Measurements from ENCODE around the gene ABCC1.

The ABCC1 gene

GRCh38 chr16:16021646-16021987 lies 72.2 kb downstream of the ABCC1 start:
- no peak for DNase-seq

GRCh38 chr16:16021988-16022682 lies 72.7 kb downstream of the ABCC1 start:
- no peak for DNase-seq

- no peak for DNase-seq
Measured at GRCh38 chr16:16022683-16023064, 73.3 kb downstream of the ABCC1 start.

- DNase-seq: peak; percentile 64
Measured at GRCh38 chr16:16025214-16025968, 76.0 kb downstream of the ABCC1 start.

GRCh38 chr16:16027728-16028310 lies 78.4 kb downstream of the ABCC1 start:
- DNase-seq: no peak

- DNase-seq: no peak
Measured at GRCh38 chr16:16028311-16028999, 79.0 kb downstream of the ABCC1 start.

DNA sequence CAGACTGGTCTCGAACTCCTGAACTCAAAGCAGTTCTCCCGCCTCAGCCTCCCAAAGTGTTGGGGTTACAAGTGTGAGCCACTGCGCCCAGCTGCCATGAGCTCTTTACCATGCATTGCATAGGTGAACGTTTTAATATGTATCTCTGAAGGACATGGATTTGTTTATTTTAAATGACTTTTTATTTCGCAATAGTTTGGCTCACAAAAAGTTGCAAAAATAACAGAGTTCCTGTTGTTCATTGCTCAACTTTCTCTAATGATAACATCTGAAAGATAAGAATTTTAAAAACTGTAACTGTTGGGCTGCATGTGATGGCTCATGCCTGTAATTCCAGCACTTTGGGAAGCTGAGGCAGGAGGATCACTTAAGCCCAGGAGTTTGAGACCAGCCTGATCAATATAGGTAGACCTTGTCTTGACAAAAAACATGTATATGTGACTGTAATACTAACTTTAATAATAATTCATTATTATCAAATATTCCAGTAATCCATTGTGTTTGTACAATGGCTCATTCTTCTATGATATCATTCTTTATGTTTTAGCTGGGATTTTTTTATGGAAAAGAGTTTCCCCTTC lies 80.1 kb downstream of the ABCC1 start:
- DNase-seq: no peak

- DNase-seq: no peak
Measured at GRCh38 chr16:16030449-16030848, 81.0 kb downstream of the ABCC1 start.

DNA sequence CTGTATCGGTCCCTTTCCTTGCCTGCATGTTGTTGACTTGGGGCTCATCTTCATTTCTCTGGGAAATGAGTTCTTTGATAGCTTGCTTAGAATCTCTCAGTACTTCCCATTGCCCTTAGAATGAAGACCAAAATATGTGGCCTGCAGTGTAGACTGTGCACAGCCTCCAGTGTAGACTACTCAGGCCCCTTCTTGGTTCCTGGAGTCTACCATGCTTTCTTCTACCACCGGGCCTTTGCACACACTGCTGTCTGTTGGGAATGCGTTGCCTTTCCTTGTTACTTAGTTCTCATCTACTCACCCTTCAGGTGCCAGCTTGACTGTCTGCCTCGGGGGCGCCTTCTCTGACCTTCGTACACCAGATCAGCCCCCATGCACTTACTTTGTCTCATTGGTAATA lies 82.0 kb downstream of the ABCC1 start:
- no peak for DNase-seq

GRCh38 chr16:16032271-16032979 lies 83.0 kb downstream of the ABCC1 start:
- DNase-seq: no peak

DNA sequence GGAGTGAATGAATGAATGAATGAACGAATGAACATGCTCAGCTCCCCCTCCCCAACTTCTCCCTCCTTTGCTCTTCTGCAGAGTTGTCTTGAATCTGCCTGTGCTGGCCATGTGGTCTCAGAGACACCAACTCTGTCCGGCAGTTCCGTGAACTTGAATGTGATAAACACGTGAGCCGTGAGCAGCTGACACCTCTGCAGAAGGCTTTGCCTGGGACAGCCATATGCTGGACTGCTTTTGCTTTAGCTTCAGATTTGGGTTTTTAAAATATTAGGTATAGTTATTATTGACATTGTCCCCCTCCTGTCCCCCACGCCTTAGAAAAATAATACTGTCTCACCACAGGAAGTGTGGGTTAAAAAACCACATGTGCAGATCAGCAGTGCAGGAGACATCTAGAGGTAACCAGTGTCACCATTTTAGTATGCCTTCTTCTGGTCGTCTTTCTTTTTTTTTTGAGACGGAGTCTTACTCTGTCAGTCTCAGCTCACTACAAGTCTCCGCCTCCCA lies 83.8 kb downstream of the ABCC1 start:
- DNase-seq: peak; percentile 35

GRCh38 chr16:16036359-16036792 lies 87.0 kb downstream of the ABCC1 start:
- no peak for DNase-seq

GRCh38 chr16:16037521-16037920 lies 88.1 kb downstream of the ABCC1 start:
- DNase-seq: no peak

DNA sequence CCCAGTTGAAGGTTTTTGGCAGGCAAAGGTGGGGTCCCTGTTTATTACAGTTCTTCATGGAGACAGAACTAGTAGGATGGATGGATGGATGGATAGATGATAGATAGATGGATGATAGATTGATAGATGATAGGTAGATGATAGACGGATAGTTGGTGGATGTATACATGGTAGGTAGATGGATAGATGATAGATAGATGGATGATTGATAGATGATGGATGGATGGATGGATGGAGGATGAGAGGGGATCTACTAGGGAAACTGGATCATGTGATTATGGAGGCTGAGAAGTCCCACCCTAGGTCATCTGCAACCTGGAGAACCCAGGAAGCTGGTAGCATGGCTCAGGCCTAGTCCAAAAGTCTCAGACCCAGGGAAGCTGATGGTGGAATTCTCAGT lies 88.6 kb downstream of the ABCC1 start:
- no peak for DNase-seq

- DNase-seq: no peak
Measured at GRCh38 chr16:16038950-16039349, 89.5 kb downstream of the ABCC1 start.

GRCh38 chr16:16041196-16041892 lies 91.9 kb downstream of the ABCC1 start:
- no peak for DNase-seq

DNA sequence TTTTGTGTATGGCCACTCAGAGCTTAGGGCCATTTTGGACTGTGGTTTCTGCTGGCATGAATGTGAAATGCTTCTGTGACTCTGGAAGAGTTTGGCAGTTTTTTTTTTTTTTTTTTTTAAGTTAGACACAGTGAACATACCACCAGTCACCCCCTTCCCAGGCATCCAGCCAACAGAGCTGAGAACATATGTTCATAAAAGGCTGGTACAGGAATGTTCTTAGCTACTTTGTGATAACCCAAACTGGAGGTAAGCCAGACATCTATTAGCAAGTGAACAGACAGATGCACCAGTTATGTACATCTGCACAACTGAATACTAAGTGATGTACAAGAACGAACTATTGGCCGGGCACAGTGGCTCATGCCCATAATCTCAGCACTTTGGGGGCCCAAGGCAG lies 92.7 kb downstream of the ABCC1 start:
- DNase-seq: no peak

DNA sequence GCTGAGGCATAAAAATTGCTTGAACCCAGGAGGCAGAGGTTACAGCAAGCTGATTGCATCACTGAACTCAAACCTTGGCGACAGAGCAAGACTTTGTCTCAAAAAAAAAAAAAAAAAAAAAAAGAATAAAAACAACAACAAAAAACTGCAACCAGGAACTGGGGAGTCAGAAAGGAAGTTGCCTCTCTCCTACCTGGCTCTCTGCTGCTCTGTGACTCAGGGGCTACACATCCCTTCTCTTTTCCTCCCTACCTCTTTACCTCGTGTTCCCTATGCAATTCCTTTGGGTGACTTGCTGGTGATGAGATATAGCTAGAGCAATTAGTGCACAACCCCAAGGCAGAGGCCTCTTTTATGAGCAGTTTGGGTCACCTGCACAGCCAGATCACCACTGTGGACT lies 95.9 kb downstream of the ABCC1 start:
- no peak for DNase-seq

DNA sequence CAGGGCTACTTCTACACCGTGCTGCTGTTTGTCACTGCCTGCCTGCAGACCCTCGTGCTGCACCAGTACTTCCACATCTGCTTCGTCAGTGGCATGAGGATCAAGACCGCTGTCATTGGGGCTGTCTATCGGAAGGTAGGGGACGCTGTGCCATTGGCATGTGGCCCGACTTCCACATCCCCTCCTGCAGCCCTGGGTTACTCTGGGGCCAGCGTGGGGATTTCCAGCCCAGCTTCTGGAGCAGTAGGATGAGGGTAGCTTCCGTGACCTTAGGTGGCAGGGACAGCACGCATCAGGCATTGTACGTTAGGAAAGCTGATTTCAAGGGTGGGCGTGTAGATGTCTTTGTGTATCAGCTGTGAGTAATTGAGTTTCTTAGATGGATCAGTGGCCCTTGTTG lies 96.5 kb downstream of the ABCC1 start:
- no peak for DNase-seq

DNA sequence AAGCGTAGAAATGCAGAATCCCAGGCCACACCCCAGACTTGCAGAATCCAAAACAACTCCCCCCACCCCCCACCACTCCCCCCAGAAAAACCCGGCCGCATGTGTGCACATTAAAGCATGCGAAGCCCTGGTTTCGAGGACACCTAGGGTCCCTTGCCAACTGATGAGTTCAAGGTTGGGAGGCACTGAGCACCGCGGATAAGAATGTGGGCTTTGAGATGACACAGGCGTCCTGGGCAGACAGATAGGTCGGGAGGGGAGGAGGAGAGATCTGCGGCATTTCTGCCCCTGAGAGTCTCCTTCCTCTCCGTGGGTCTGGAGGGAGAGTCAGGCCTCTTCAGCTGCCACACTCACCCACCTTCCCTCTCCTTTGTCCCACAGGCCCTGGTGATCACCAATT lies 98.3 kb downstream of the ABCC1 start:
- no peak for DNase-seq

GRCh38 chr16:16048904-16049582 lies 99.6 kb downstream of the ABCC1 start:
- DNase-seq: no peak

All from activated CD4-positive, CD25-positive, alpha-beta regulatory T cell treated with anti-CD3 and anti-CD28 coated beads, Interleukin-2, amount 50 U/mL, for 72 hours (primary cell).